Nephron progenitor cell (in vitro differentiated cells): ENCODE results near the gene RAD21L1.

Source experiments
- DNase-seq: peaks from one replicate; pipeline ENCODE4 v3.0.0; 2021
- H3K27ac Mint-ChIP-seq: 2 replicates; pipeline ENCODE4 v1.8.0; 2021; ENCODE audit warnings: mild to moderate bottlenecking, moderate library complexity, mixed read lengths
- H3K27me3 Mint-ChIP-seq: 2 replicates; pipeline ENCODE4 v1.8.0; 2021; ENCODE audit warnings: mild to moderate bottlenecking, low read depth, mixed read lengths; ENCODE audit not compliant: poor library complexity
- H3K36me3 Mint-ChIP-seq: 2 replicates; pipeline ENCODE4 v1.8.0; 2021; ENCODE audit warnings: low read depth, mixed read lengths
- H3K4me1 Mint-ChIP-seq: 2 replicates; pipeline ENCODE4 v1.8.0; 2021; ENCODE audit warnings: mixed read lengths
- H3K4me3 Mint-ChIP-seq: 2 replicates; pipeline ENCODE4 v1.8.0; 2021; ENCODE audit warnings: mild to moderate bottlenecking, moderate library complexity, mixed read lengths
- H3K9me3 Mint-ChIP-seq: 2 replicates; pipeline ENCODE4 v1.8.0; 2021; ENCODE audit warnings: mild to moderate bottlenecking, moderate library complexity, mixed read lengths
- TF ChIP-seq, protein P1 (sequence below): fragments of 200-600 bp; sonication (generic); IDR thresholded peaks from 2 replicates; pipeline ENCODE4 v1.5.0; 2021; ENCODE audit warnings: antibody characterized with exemption

Gene RAD21L1

DNA sequence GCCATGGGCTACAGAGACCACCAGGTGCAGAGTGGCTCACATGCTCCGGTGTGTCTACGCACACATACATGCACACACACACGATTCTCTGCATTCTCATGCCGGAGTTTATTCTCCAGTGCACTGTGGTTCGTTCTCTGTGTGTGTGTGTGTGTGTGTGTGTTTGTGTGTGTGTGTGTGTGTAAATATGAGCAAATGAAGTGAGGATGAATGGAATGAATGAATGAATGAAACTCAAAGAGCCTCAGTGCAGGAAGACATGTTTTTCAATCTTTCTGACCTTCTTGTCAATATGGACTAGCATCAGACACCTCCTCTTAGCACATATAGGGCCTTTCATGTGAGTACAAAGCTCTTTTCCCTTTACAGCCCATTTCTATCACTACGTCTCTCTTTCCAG is 42.7 kb upstream of the RAD21L1 start:
- no peaks in the 10 kb centered on the region for H3K36me3 Mint-ChIP-seq
- peaks cover 29% of the 10 kb centered on the region for H3K27me3 Mint-ChIP-seq
- no peak for DNase-seq
- no peaks in the 10 kb centered on the region for H3K9me3 Mint-ChIP-seq
- peaks cover 15% of the 10 kb centered on the region for H3K4me1 Mint-ChIP-seq
- H3K27ac Mint-ChIP-seq: no peak overlapping the region
- TF ChIP-seq, protein P1, sequence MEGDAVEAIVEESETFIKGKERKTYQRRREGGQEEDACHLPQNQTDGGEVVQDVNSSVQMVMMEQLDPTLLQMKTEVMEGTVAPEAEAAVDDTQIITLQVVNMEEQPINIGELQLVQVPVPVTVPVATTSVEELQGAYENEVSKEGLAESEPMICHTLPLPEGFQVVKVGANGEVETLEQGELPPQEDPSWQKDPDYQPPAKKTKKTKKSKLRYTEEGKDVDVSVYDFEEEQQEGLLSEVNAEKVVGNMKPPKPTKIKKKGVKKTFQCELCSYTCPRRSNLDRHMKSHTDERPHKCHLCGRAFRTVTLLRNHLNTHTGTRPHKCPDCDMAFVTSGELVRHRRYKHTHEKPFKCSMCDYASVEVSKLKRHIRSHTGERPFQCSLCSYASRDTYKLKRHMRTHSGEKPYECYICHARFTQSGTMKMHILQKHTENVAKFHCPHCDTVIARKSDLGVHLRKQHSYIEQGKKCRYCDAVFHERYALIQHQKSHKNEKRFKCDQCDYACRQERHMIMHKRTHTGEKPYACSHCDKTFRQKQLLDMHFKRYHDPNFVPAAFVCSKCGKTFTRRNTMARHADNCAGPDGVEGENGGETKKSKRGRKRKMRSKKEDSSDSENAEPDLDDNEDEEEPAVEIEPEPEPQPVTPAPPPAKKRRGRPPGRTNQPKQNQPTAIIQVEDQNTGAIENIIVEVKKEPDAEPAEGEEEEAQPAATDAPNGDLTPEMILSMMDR: no peak
- H3K4me3 Mint-ChIP-seq: peak overlapping the region; percentile 53

DNA sequence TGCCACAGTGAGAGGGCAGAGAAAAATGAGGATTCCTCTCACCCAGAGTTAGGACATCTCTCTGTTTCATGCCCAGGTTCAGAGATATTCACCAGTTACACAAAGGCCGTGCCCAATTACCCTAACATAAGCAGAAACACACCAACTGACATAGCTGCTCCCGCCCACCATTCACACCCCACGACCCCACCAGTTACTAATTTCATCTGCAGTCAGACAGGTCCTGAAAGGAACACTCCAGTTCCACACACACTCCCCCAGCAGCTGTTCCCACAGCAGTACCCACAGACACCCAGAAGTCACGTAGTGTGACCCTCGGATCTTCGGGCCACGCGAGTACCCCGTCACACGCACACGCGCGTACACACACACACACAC is 41.6 kb upstream of the RAD21L1 start:
- no peak for DNase-seq
- H3K4me1 Mint-ChIP-seq: peaks cover 12% of the 10 kb centered on the region
- no peaks in the 10 kb centered on the region for H3K9me3 Mint-ChIP-seq

DNA sequence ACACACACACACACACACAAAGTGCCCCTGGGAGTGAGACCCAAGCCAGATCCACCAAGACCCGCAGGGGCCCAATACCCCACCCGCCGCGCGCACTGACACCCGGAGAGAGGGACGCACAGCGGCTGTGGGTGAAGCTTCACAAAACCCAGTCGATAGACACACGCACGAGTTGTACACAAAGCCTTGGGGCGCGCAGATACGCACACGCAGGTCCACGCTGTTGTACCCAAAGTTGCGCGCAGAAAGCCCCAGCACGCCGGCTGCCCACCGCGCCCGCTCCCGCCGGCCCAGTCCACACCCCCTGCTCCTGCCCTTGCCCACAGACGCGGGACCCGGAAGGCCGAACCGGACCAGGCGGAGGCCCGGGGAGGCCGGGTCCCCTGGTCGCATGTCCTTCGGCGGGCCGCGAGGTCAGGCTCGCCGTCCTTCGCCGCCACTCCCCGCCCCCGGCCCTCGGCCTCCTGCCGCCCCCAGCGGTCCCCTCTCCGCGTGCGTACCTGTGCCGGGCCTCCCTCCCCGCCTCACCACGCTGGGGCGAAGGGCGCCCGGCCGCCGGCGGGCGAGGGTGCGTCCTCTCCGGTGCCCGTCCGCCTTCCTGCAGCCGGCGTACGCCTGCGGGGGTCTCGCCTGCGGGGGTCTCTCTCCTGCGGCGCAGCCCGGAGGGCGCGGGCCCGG is 41.1 kb upstream of the RAD21L1 start, which contains the start of gene TMEM74B:
TMEM74B (minus strand) TSS at position 344 of the 678 bp plus-strand sequence. CDS start 1,180 bp downstream, outside the sequence.
- peaks cover 17% of the 10 kb centered on the region for H3K4me1 Mint-ChIP-seq
- H3K27me3 Mint-ChIP-seq: peaks cover 37% of the 10 kb centered on the region
- no peaks in the 10 kb centered on the region for H3K9me3 Mint-ChIP-seq
- no peak for DNase-seq
- TF ChIP-seq, protein P1: no peak
- no peak within 1 kb of the TSS for H3K27ac Mint-ChIP-seq
- no peaks in the 10 kb centered on the region for H3K36me3 Mint-ChIP-seq
- peak within 1 kb of the TSS; percentile 86 for H3K4me3 Mint-ChIP-seq

More for the DNA sequence above, 41.6 kb upstream of the RAD21L1 start:
- Mint-ChIP-seq H3K27me3 (peaks cover 32% of the 10 kb centered on the region), H3K36me3 (no peaks in the 10 kb centered on the region), H3K4me3 (peak overlapping the region; percentile 86), H3K27ac (no peak overlapping the region)
- TF ChIP-seq, protein P1: no peak

DNA sequence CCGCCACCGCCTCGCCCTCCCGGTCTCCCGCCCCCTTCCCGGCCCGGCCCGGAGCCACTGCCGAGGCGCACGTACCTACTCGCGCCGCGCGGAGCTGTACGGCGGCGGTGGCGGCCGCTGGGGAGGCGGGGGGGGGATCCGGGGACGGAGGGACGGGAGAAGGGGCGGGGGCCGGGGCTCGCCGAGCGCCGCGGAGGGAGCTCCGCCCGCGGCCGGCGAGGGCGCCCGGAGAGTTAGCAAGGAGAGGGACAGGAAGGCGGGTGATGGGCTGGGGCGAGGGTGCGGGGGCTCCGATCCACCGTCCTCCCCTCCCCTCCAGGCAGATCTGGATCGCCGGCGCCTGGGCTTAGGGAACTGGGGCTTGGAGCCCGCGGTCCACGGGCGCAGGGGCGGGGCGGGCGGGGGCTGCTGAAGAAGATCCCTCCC is 40.5 kb upstream of the RAD21L1 start:
- H3K27me3 Mint-ChIP-seq: peaks cover 43% of the 10 kb centered on the region
- DNase-seq: peak; percentile 61
- no peak overlapping the region for H3K27ac Mint-ChIP-seq

DNA sequence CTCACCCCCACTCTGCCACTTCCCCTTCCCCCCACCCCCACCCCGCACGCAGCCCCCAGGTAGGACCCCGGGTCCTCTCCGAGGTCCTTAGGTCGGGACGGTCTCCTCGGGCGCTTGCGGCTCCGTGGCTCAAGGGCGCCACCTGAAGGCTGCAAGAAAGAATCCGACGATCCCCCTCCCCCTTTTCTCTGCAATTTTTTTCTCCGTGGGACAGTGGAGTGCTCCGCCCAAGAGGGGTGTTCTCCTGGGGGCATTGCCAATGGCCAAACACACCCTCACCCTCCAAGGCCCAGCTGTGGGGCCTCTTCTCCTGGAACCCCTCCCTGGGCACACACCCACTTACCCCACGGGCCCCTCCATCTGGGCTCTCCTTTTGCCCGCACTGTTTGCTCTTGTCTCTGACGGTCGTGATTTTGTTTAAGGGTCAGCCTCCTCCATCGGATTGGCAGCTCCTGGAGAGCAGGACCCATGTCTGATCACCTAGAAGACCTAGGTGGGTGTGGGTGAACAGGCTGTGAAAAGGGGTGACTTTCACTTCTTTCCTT is 40.0 kb upstream of the RAD21L1 start:
- TF ChIP-seq, protein P1: peak; percentile 58
- H3K27ac Mint-ChIP-seq: no peak overlapping the region
- H3K36me3 Mint-ChIP-seq: no peaks in the 10 kb centered on the region
- peaks cover 20% of the 10 kb centered on the region for H3K4me1 Mint-ChIP-seq
- DNase-seq: peak; percentile 74
- peak overlapping the region; percentile 78 for H3K4me3 Mint-ChIP-seq
- no peaks in the 10 kb centered on the region for H3K9me3 Mint-ChIP-seq
- peaks cover 48% of the 10 kb centered on the region for H3K27me3 Mint-ChIP-seq

More for the DNA sequence above, 40.5 kb upstream of the RAD21L1 start:
- H3K36me3 Mint-ChIP-seq: no peaks in the 10 kb centered on the region
- no peaks in the 10 kb centered on the region for H3K9me3 Mint-ChIP-seq
- TF ChIP-seq, protein P1: no peak
- no peak overlapping the region for H3K4me3 Mint-ChIP-seq
- peaks cover 20% of the 10 kb centered on the region for H3K4me1 Mint-ChIP-seq
